HepG2 (cell line): ENCODE results near the gene SERTAD1. TPM values are rescaled to one million over a fixed set of nuclear protein-coding genes. Genes with fewer than 3 reads are reported as not detected.

Experiments
- ATAC-seq: fragments of 200-7000 bp; cut with Tn5 transposase; 3 replicates; pipeline ENCODE4 v1.9.1; 2020; ENCODE audit warnings: mild to moderate bottlenecking, moderate library complexity
- Bru-seq: library from RNA; stranded (reverse); fragments of 400-500 nt; gene quantifications from one replicate; lab custom pipeline; 2021; lab: Mats Ljungman, UMichigan
- BruChase-seq, 2 experiments: library from RNA; stranded (reverse); fragments of 400-500 nt; gene quantifications; one replicate each; lab custom pipeline; 2021; lab: Mats Ljungman, UMichigan
- BruUV-seq: library from RNA; stranded (reverse); fragments of 400-500 nt; replicated peaks from 2 replicates; lab custom pipeline; 2021; lab: Mats Ljungman, UMichigan
- CTCF ChIA-PET: fragments of 300-600 bp; formaldehyde crosslinking; extraction: SDS; loops from one replicate; lab custom pipeline; 2021; ENCODE audit warnings: low total read pairs, inconsistent platforms, low intra/inter-chr PET ratio; lab: Yijun Ruan, JAX
- POLR2A ChIA-PET: fragments of 350-600 bp; sonication (Branson Sonifier 250); formaldehyde crosslinking; loops from one replicate; lab custom pipeline; 2020; ENCODE audit warnings: antibody characterized with exemption, inconsistent platforms; lab: Yijun Ruan, JAX
- DNase-seq: peaks from one replicate; pipeline ENCODE4 v3.0.0-alpha.2; 2015; ENCODE audit warnings: low spot score
- FAIRE-seq: peaks from 3 replicates; lab custom pipeline; 2011; peaks lifted over from hg19 to GRCh38; lab: Jason Lieb, UNC
- H2AFZ ChIP-seq: one replicate; pipeline ENCODE4 v1.6.1; 2011; ENCODE audit warnings: low read length, inconsistent platforms
- H3K27ac ChIP-seq: fragments of 300-600 bp; 3 replicates; pipeline ENCODE4 v1.8.0; 2011; ENCODE audit warnings: mixed run types, mild to moderate bottlenecking, mixed read lengths, low read length, inconsistent platforms; ENCODE audit not compliant: insufficient read depth; ENCODE audit errors: extremely low read length
- H3K27me3 ChIP-seq, 2 experiments: fragments of 200-600 bp in 1 of 2; 2 replicates in 1 of 2; 3 replicates in 1 of 2; pipeline versions ENCODE4 v1.6.0 to v1.8.0; 2011; ENCODE audit warnings: low read length in 2 of 2, mild to moderate bottlenecking in 2 of 2, moderate library complexity in 2 of 2, inconsistent platforms in 1 of 2; ENCODE audit not compliant: insufficient read depth in 2 of 2, control insufficient read depth in 1 of 2
- H3K36me3 ChIP-seq, 2 experiments: fragments of 200-600 bp in 1 of 2; replicated peaks in 1 of 2; 2 replicates in 1 of 2; 3 replicates in 1 of 2; pipeline versions ENCODE4 v1.5.1 to v1.8.0; 2011; ENCODE audit warnings: low read length in 2 of 2, inconsistent platforms in 1 of 2; ENCODE audit not compliant: insufficient read depth in 2 of 2, control insufficient read depth in 1 of 2
- H3K4me1 ChIP-seq: 2 replicates; pipeline ENCODE4 v1.5.1; 2012; ENCODE audit warnings: low read length, inconsistent platforms; ENCODE audit not compliant: insufficient read depth
- H3K4me2 ChIP-seq: 2 replicates; pipeline ENCODE4 v1.6.0; 2011; ENCODE audit warnings: low read depth, low read length, inconsistent platforms
- H3K4me3 ChIP-seq, 3 experiments: fragments of 200-600 bp in 1 of 3; sonication (generic), shearing (Covaris generic) in 1 of 3; replicated peaks in 1 of 3; 2 replicates each; pipeline ENCODE4 v1.5.1; 2011 to 2016; ENCODE audit warnings: low read length in 3 of 3, inconsistent platforms in 2 of 3, low read depth in 2 of 3, mild to moderate bottlenecking in 2 of 3, control low read depth in 1 of 3, mixed read lengths in 1 of 3; ENCODE audit not compliant: insufficient read depth in 1 of 3
- H3K79me2 ChIP-seq: one replicate; pipeline ENCODE4 v1.6.1; 2011; ENCODE audit warnings: low read length, inconsistent platforms; ENCODE audit not compliant: insufficient read depth
- H3K9ac ChIP-seq: 2 replicates; pipeline ENCODE4 v1.6.0; 2011; ENCODE audit warnings: mild to moderate bottlenecking, low read depth, low read length, inconsistent platforms; ENCODE audit not compliant: insufficient read depth
- H3K9me3 ChIP-seq: 2 replicates; pipeline ENCODE4 v1.5.1; 2012; ENCODE audit warnings: mild to moderate bottlenecking, low read length
- H4K20me1 ChIP-seq: 2 replicates; pipeline ENCODE4 v1.6.0; 2011; ENCODE audit warnings: inconsistent platforms, mild to moderate bottlenecking, low read length, moderate library complexity; ENCODE audit not compliant: insufficient read depth
- HNRNPL ChIP-seq: fragments of 200-400 bp; formaldehyde crosslinking; IDR thresholded peaks from 2 replicates; pipeline ENCODE4 v1.6.1; 2017; ENCODE audit warnings: mild to moderate bottlenecking, low read depth, low read length
- HOXA9 ChIP-seq: sonication (generic); formaldehyde crosslinking; IDR thresholded peaks from 2 replicates; pipeline ENCODE4 v1.8.1; 2022; ENCODE audit warnings: missing genetic modification reagents, mild to moderate bottlenecking, moderate library complexity, borderline replicate concordance
- MNT ChIP-seq: fragments of 450-650 bp; IDR thresholded peaks from 2 replicates; pipeline ENCODE4 v1.6.1; 2016
- PCBP1 ChIP-seq: fragments of 200-400 bp; formaldehyde crosslinking; IDR thresholded peaks from 2 replicates; pipeline ENCODE4 v1.6.1; 2017; ENCODE audit warnings: mild to moderate bottlenecking, low read depth, low read length, borderline replicate concordance
- U2AF1 ChIP-seq: fragments of 200-400 bp; formaldehyde crosslinking; optimal IDR thresholded peaks from 2 replicates; pipeline ENCODE3; 2017; ENCODE audit warnings: mild to moderate bottlenecking, low read depth, low read length
- ZFY ChIP-seq: sonication (generic); formaldehyde crosslinking; IDR thresholded peaks from 2 replicates; pipeline ENCODE4 v1.4.0; 2020; ENCODE audit warnings: missing genetic modification reagents
- ZIK1 ChIP-seq: sonication (generic); formaldehyde crosslinking; IDR thresholded peaks from 2 replicates; pipeline ENCODE4 v1.5.0; 2020; ENCODE audit warnings: mild to moderate bottlenecking, low read depth, missing genetic modification reagents, borderline replicate concordance
- ZKSCAN1 ChIP-seq: fragments of 150-350 bp; IDR thresholded peaks from 2 replicates; pipeline ENCODE4 v1.6.1; 2014; ENCODE audit warnings: low read length
- ZNF329 ChIP-seq: sonication (generic); formaldehyde crosslinking; IDR thresholded peaks from 2 replicates; pipeline ENCODE4 v1.9.0; 2021; ENCODE audit warnings: low read depth, mild to moderate bottlenecking, missing genetic modification reagents
- ZNF34 ChIP-seq: sonication (generic); formaldehyde crosslinking; IDR thresholded peaks from 2 replicates; pipeline ENCODE4 v1.4.0; 2020; ENCODE audit warnings: mild to moderate bottlenecking, missing genetic modification reagents, borderline replicate concordance
- WGBS: methylation state at CpG from one replicate; pipeline ENCODE4 v1.1.6; 2017; ENCODE audit warnings: low lambda C conversion rate; 5-methylcytosine and 5-hydroxymethylcytosine counted together
- in situ Hi-C: cut with HindIII; loops from 2 replicates; pipeline ENCODE4 v1.10.0; 2017; ENCODE audit warnings: low pct_unique_long_range_greater_than_20kb; ENCODE audit not compliant: extremely low pct_ligation_motif_present
- intact Hi-C: fragments of 100-400 bp; cut with micrococcal nuclease; formaldehyde crosslinking; loops from one replicate; pipeline ENCODE4 v1.10.0; 2022; ENCODE audit not compliant: unreplicated experiment
- long read RNA-seq, 2 experiments: library from RNA in 1 of 2; library from polyadenylated mRNA in 1 of 2; stranded (forward) in 1 of 2; unstranded in 1 of 2; transcript quantifications; one replicate each; pipeline ENCODE4 v2.0.0, GENCODE V29; 2019 to 2022
- polyA minus RNA-seq, 3 experiments: library from RNA; depleted of rRNA, polyadenylated mRNA; stranded (reverse); fragments of >200 nt; gene quantifications; 2 replicates each; pipeline ENCODE4 v1.2.3, GENCODE V29; 2011; ENCODE audit warnings: low replicate concordance in 1 of 3
- polyA plus RNA-seq, 8 experiments: library from polyadenylated mRNA; depleted of rRNA in 3 of 8; stranded (reverse) in 7 of 8; unstranded in 1 of 8; fragments of >200 nt; fragmentation: Illumina TruSeq in 4 of 8; extraction: Trizol in 4 of 8; gene quantifications; 2 replicates each; pipeline versions ENCODE4 v1.2.1 to v1.2.3, GENCODE V29; 2011 to 2016; ENCODE audit warnings: low read depth in 4 of 8, missing spikeins in 1 of 8, mixed read lengths in 1 of 8; ENCODE audit not compliant: insufficient read depth in 1 of 8
- total RNA-seq, 5 experiments: library from RNA; depleted of rRNA; stranded (reverse); fragments of >200 nt; fragmentation: Illumina TruSeq; extraction: Trizol; gene quantifications; 2 replicates each; pipeline ENCODE4 v1.2.3, GENCODE V29; 2016; ENCODE audit warnings: low read depth in 1 of 5
- TF ChIP-seq, protein P1 (sequence below): sonication (generic); formaldehyde crosslinking; IDR thresholded peaks from 2 replicates; pipeline ENCODE4 v1.9.0; 2021; ENCODE audit warnings: missing genetic modification reagents, borderline replicate concordance

The SERTAD1 gene
- total RNA-seq (2016; rRNA removed; fragmentation: Illumina TruSeq; extraction: Trizol) (4.3 and 4.7 TPM in 2 replicates), polyA plus RNA-seq (2011; rRNA removed) (4.5 and 5.0 TPM in 2 replicates), polyA minus RNA-seq (2011; rRNA and poly(A)+ RNA removed; ENCODE audit: low replicate concordance) (2.7 and 5.6 TPM in 2 replicates), Bru-seq, nascent RNA (percentile 55 among the genes with signal in this experiment), BruChase-seq, experiment 1, labeled RNA remaining after a 6-hour chase (percentile 57 among the genes with signal in this experiment), BruChase-seq, experiment 2, labeled RNA remaining after a 2-hour chase (percentile 55 among the genes with signal in this experiment)
- 1.8 and 2.1 TPM in 2 replicates for total RNA-seq (2016; cell fraction: cytosol; rRNA removed; fragmentation: Illumina TruSeq; extraction: Trizol; ENCODE audit: low read depth)
- 3.9 and 5.6 TPM in 2 replicates for total RNA-seq (2016; cell fraction: insoluble cytoplasmic fraction; rRNA removed; fragmentation: Illumina TruSeq; extraction: Trizol)
- 3.0 and 3.6 TPM in 2 replicates for total RNA-seq (2016; cell fraction: membrane; rRNA removed; fragmentation: Illumina TruSeq; extraction: Trizol)
- total RNA-seq (2016; cell fraction: nucleus; rRNA removed; fragmentation: Illumina TruSeq; extraction: Trizol): 1.7 and 1.9 TPM in 2 replicates
- 5.0 and 7.0 TPM in 2 replicates for polyA plus RNA-seq (2011; cell fraction: cytosol; rRNA removed)
- 4.0 and 4.5 TPM in 2 replicates for polyA plus RNA-seq (2011; cell fraction: nucleus; rRNA removed)
- 1.4 and 1.9 TPM in 2 replicates for polyA plus RNA-seq (2012)
- polyA plus RNA-seq (2016; cell fraction: cytosol; fragmentation: Illumina TruSeq; extraction: Trizol; ENCODE audit: low read depth): 0.94 and 1.1 TPM in 2 replicates
- polyA plus RNA-seq (2016; cell fraction: insoluble cytoplasmic fraction; fragmentation: Illumina TruSeq; extraction: Trizol; ENCODE audit: low read depth): 3.6 and 4.1 TPM in 2 replicates
- polyA plus RNA-seq (2016; cell fraction: membrane; fragmentation: Illumina TruSeq; extraction: Trizol; ENCODE audit: low read depth): 1.5 and 1.7 TPM in 2 replicates
- 2.5 and 2.7 TPM in 2 replicates for polyA plus RNA-seq (2016; cell fraction: nucleus; fragmentation: Illumina TruSeq; extraction: Trizol; ENCODE audit: insufficient read depth, low read depth)
- 1.1 and 1.2 TPM in 2 replicates for polyA minus RNA-seq (2011; cell fraction: cytosol; rRNA and poly(A)+ RNA removed)
- polyA minus RNA-seq (2011; cell fraction: nucleus; rRNA and poly(A)+ RNA removed): 1.7 and 2.0 TPM in 2 replicates
- long read RNA-seq, experiment 1, transcript SERTAD1-201 (2 exons, 2,114 nt): major isoform, 17 of 18 reads
- long read RNA-seq, experiment 1, partial matches to known transcripts: 0 of 18 reads
- long read RNA-seq, experiment 1, other reads (novel, unspliced or antisense): 1 of 18 reads
- long read RNA-seq, experiment 2, transcript SERTAD1-201 (2 exons, 2,114 nt): major isoform, 23 of 24 reads
- long read RNA-seq, experiment 2, partial matches to known transcripts: 0 of 24 reads
- long read RNA-seq, experiment 2, other reads (novel, unspliced or antisense): 1 of 24 reads

DNA sequence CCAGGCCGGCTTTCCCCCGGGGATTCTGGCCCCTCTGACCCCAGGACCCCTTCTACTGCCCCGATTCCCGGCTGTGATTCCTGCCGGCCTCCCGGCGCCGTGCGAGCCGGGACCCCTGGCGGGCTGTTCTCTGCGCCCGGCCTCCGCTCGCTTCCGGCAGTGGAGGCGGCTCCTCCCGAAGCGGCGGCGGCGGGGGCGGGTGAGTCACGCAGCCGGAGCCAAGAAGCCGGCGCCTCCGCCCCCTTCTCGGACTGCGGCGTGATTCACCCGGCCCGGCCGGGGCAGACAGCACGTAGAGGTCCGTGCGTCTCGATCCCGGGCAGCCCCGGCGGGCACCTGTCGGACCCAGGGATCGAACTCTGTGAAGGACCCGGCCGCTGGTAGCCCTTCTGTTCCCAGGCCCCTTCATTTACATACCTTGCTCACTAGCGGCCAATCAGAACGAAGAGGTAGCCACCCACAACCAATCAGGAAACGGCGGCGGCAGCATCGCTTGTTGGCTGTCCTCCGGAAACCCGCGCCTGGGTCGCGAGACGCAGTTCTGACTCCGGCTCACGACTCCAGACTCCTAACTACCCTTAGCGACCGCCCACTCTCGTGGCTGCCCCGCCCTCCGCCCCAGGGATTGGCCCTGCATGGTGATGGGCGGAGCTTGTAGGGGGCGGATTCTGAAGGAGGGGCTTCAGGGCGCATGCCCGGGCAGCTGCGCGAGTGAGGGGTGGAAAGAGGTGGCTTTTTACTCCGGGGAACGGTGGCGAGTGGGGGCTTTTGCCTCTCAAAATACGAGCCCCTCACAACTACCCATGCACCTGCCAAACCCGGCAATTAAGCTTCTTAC, at the start of gene SERTAD1:
Gene SERTAD1 (minus strand): TSS at position 543 of the 838 bp plus-strand sequence. CDS start 2,446 bp downstream, outside the sequence.
- Histone ChIP-seq H3K4me1 (peaks cover 48% of the 10 kb centered on the region), H3K4me3 (peak within 1 kb of the TSS; percentile 63 to 94 (median 86)), H3K27ac (peak within 1 kb of the TSS; percentile 96), H3K79me2 (peaks cover 10% of the 10 kb centered on the region), H4K20me1 (no peaks in the 10 kb centered on the region), H3K4me2 (peak within 1 kb of the TSS; percentile 99), H3K27me3 (no peaks in the 10 kb centered on the region; a peak in 1 of 5 replicates), H3K9me3 (no peaks in the 10 kb centered on the region), H2AFZ (peak within 1 kb of the TSS; percentile 55), H3K9ac (peak within 1 kb of the TSS; percentile 85), H3K36me3 (peaks cover 0 to 2% of the 10 kb centered on the region in 2 experiments; a peak in 1 of 5 replicates)
- WGBS: 1% methylated on average over 20 of the region's 75 CpGs
- POLR2A ChIA-PET: interaction anchor here (0.5 to 4.5 kb wide), 25 partner anchors 9 to 373 kb away, joined by 3 to 80 read pairs (median 4); partner anchors contain the start of genes BLVRB, C19orf47, EGLN2 and PLD3
- CTCF ChIA-PET: interaction anchor here (1.0 kb wide), 1 partner anchor 19 kb away, joined by 4 read pairs; the partner anchor contains the start of gene SERTAD3
- in situ Hi-C loops (no loop called here), intact Hi-C loops (loop anchor here (10.0 kb wide), 1 partner anchor 81 kb away; the partner anchor contains the start of genes C19orf47 and PLD3)
- DNase-seq (peak; percentile 98), FAIRE-seq (peak; percentile 92), ATAC-seq (peak; percentile 88)
- TSS peak; percentile 75 for BruUV-seq
- TF ChIP-seq HNRNPL (0 out of 2 replicates have a peak, but pooled peaks have one; percentile 50), ZNF329 (CRISPR knock-in tag) (0 out of 2 replicates have a peak, but pooled peaks have one; percentile 47), ZNF34 (CRISPR knock-in tag) (peak; percentile 64; the same call in 1 of the 2 replicates), PCBP1 (no peak), U2AF1 (peak; percentile 35), ZFY (CRISPR knock-in tag) (peak; percentile 40), ZKSCAN1 (no peak), HOXA9 (no peak), MNT (peak; percentile 19; the same call in 1 of the 2 replicates), ZIK1 (CRISPR knock-in tag) (peak; percentile 32; the same call in 1 of the 2 replicates)
- TF ChIP-seq, protein P1, sequence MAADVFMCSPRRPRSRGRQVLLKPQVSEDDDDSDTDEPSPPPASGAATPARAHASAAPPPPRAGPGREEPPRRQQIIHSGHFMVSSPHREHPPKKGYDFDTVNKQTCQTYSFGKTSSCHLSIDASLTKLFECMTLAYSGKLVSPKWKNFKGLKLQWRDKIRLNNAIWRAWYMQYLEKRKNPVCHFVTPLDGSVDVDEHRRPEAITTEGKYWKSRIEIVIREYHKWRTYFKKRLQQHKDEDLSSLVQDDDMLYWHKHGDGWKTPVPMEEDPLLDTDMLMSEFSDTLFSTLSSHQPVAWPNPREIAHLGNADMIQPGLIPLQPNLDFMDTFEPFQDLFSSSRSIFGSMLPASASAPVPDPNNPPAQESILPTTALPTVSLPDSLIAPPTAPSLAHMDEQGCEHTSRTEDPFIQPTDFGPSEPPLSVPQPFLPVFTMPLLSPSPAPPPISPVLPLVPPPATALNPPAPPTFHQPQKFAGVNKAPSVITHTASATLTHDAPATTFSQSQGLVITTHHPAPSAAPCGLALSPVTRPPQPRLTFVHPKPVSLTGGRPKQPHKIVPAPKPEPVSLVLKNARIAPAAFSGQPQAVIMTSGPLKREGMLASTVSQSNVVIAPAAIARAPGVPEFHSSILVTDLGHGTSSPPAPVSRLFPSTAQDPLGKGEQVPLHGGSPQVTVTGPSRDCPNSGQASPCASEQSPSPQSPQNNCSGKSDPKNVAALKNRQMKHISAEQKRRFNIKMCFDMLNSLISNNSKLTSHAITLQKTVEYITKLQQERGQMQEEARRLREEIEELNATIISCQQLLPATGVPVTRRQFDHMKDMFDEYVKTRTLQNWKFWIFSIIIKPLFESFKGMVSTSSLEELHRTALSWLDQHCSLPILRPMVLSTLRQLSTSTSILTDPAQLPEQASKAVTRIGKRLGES: no peak
